Measurements from ENCODE around the gene FAM222A.

The FAM222A gene

DNA sequence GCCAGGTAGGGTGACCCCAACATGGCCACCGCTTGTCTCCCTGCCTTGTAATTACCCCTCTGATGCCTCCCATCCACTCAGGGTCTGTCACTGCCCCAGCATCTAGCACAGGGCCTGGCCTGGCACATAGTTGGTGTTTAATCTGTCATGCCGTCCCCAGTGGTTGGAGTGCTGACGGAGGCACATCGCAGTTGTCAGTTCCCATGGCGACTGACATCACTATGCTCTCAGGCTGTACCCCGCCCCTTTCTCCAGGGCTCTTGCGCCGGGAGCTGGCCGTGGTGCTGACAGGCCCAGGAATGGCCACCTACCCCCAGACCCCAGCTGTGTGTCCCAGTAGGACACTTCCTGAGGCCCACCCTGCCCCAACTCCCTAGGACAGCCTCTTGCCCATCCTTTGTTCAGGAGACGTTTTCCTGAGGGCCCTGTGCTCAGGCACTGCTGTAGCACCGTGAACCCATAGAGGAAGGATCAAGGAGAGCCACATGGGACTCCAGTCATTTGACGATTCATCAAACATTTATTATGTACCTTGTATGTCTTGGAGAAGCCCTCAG, 23.0 kb downstream of the FAM222A start:
- in situ Hi-C loops (cut with MboI; ENCODE audit: low sequenced_read_pairs) = no loop called here

DNA sequence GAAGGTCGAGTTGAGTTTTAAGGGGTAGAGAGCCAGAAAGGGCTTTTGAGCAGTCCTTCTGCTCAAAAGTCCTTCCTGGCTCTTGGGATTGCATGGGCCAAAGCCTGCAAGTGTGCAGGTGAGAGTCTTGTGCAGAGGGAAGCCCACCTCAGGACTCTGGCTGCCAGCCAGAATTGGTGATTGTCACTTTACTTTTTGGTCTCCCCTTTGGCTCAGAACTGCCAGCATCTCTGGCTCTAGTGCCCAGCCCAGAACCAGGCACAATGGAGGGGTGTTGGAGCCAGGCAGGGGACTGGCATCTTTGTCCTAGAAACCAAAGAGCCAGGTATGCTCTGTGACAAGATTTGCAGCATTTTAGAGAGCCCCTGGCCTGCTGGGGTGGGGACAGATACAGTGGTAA, 23.5 kb downstream of the FAM222A start:
- in situ Hi-C loops (cut with MboI; ENCODE audit: low sequenced_read_pairs) = no loop called here

DNA sequence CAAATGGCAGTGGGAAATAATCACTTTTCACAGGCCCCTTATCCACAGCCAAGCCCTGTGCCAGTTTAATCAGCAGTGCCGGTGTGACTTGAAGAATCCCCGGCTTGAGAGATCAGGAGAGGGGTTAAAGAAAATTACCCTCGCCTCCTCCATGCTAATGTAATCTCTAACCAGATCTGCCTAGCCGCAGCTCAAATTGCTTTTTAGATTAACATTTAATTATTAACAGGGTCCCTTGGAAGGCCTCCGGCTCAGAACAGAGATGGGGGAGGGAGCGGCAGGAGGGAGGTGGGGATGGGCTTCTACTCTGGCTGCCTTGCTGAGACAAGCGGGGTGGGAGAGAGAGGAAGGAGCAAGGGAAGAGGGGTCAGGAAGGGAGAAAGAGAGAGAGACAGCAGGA, 24.0 kb downstream of the FAM222A start:
- in situ Hi-C loops (cut with MboI; ENCODE audit: low sequenced_read_pairs) = no loop called here

GRCh38 chr12:109738209-109738608, 24.6 kb downstream of the FAM222A start:
- in situ Hi-C loops (cut with MboI; ENCODE audit: low sequenced_read_pairs) = no loop called here

GRCh38 chr12:109738878-109739665, 25.4 kb downstream of the FAM222A start:
- in situ Hi-C loops (cut with MboI; ENCODE audit: low sequenced_read_pairs) = no loop called here

GRCh38 chr12:109739747-109740693, 26.4 kb downstream of the FAM222A start:
- in situ Hi-C loops (cut with MboI; ENCODE audit: low sequenced_read_pairs) = no loop called here

GRCh38 chr12:109740694-109741245, 27.1 kb downstream of the FAM222A start:
- in situ Hi-C loops (cut with MboI; ENCODE audit: low sequenced_read_pairs) = no loop called here

DNA sequence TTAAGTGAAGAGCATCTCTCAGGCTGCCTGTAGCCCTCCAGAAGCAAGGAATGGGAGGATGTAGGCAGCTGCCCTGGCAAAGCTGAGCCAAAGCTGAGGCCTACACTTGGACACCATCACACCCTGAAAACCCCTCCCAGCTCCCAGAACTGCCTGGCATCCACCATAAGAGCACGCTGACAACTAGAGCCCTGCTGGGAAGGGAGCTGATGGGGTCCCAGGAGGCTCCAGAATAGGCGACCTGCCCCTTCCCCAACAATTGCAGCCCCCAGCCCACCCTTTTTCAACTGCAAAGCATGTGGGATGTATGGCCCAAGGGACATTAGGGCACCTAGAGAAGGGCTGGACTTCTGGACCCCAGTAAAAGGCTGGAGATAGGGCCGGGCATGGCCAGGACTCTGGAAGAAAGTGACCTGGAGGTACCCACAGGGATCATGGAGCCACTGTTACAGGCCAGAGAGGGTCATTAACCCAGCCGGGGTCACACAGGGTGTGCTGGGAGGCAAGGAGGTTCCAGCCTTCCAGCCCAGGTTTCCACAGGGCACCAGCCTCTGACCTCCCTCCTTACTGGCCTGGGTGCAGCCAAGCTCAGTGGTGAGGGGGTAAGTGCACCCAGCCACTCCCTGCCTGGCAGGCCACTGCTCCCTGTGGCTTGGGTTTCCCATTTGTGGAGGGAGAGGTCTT, 27.8 kb downstream of the FAM222A start:
- in situ Hi-C loops (cut with MboI; ENCODE audit: low sequenced_read_pairs) = no loop called here

DNA sequence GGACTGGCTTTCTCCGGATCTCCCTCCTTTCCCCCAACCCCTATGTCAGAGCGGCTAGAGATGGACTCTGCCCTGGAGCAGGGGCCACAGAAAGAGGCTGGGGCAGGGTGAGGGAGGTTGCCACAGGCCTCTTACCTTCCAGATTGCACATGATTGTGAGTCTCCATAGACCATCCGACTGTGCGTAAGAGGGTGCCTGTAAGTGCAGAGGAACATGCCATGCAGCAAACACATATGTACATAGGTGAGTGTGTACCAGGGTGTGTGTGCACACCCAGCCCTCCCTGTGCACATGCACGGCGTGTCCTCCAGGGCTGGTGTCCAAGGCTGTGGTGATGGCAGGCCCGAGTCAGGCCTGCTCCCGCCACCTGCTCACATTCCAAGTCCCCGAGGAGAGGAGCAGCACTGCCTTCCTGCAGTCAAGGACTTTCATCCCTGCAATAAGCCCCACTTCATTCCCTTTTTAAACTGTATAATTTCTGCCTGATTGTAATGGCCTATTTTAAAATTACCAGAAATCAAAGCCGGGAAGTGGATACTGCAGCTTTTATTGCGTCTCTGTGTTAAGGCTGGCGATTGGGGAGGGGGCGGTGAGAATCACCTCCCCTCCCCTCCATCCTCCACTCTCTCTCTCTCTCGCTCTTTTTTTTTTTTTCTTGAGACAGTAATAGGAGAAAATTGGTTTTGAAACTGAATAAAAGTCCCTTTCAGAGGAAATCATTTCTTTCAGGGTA, 28.5 kb downstream of the FAM222A start:
- in situ Hi-C loops (cut with MboI; ENCODE audit: low sequenced_read_pairs) = no loop called here

DNA sequence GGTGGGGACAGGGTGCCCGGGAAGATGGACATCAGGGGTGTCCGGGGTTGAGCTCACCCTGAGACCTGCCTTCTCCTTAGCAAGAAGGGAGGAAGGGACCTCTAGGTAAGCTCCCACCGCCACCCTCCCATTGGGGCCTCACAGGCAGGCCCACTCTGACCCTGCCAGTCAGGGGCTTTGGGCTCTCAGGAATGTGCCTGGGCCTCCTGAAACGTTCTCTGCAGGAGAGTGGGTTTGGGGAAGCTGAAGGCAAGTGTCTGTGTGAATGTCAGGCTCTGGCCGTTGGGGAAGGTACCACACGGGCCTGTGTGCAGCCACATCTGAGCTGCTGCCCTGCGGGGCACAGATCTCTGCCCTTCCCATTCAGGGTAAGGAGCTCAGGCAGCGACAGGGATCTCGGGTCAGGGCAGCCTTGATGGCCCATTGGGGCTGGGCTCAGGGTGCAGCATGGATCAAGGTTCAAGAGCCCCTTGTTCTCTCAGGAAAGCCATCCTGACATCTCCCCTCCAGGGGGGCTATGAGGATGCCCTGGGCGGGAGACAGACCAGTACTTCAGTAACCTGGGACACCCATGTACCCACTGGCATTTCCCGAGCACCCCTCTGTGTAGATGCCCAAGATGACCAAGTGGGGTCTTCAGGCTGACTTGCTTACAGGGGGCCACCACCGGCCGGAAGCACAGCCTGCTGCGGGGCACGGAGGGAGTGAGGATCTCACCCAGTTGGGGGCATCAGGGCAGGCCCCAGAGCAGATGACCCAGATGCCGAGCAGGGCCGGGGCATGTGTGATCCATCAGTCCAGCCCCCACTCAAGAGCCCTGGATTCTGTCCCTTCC, 29.7 kb downstream of the FAM222A start:
- in situ Hi-C loops (cut with MboI; ENCODE audit: low sequenced_read_pairs) = no loop called here

GRCh38 chr12:109744026-109744425, 30.4 kb downstream of the FAM222A start:
- in situ Hi-C loops (cut with MboI; ENCODE audit: low sequenced_read_pairs) = no loop called here

- in situ Hi-C loops (cut with MboI; ENCODE audit: low sequenced_read_pairs) = no loop called here
Measured at GRCh38 chr12:109744986-109745942, 31.6 kb downstream of the FAM222A start.

GRCh38 chr12:109752117-109753053, 38.8 kb downstream of the FAM222A start:
- in situ Hi-C loops (cut with MboI; ENCODE audit: low sequenced_read_pairs) = no loop called here

- in situ Hi-C loops (cut with MboI; ENCODE audit: low sequenced_read_pairs) = no loop called here
Measured at GRCh38 chr12:109753054-109753401, 39.4 kb downstream of the FAM222A start.

DNA sequence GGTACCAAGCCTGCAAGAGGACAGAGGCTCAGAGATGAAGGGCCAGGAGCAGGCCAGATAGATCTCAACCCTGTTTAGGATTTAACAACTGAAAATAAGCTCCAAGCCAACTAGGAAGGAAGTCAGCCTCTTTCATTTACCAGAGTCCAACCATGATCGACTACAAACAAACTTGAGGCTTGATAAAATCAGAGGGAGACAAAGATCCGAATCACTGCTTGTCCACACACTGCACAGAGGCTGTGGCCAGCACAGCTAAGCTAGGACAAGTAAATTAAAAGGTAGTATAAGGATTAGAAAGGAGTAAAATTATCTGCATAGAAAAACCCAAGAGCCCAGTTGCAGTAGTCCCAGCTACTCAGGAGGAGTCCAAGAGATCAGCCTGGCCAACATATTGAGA, 40.3 kb downstream of the FAM222A start:
- in situ Hi-C loops (cut with MboI; ENCODE audit: low sequenced_read_pairs) = no loop called here

DNA sequence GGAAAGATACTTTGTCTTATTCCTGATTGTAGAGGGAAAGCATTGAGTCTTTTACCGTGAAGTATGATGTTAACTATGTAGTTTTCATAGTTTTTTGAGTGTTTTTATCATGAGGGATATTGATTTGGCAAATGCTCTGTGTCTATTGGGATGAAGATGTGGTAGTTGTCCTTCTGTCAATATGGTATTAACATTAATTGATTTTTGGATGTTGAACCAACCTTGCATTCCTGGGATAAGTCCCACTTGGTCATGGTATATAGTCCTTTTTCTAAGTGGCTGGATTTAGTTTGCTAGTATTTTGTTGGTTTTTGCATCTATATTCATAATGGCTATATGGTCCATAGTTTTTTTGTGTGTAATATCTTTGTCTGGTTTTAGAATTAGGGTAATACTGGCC, 42.8 kb downstream of the FAM222A start:
- in situ Hi-C loops (cut with MboI; ENCODE audit: low sequenced_read_pairs) = no loop called here

GRCh38 chr12:109757671-109758265, 44.1 kb downstream of the FAM222A start:
- in situ Hi-C loops (cut with MboI; ENCODE audit: low sequenced_read_pairs) = no loop called here

All from HL-60/S4 treated with phorbol 12-myristate 13-acetate at 8.2 ng/mL for 4 days and 3 days (cell line).